GM19372 (cell line): ENCODE measurements around the gene MPL.

Experiments
- ATAC-seq: cut with Tn5 transposase; IDR thresholded peaks from one replicate; pipeline ENCODE4 v1.9.1; 2021; ENCODE audit warnings: mild to moderate bottlenecking, low read depth, moderate library complexity; ENCODE audit not compliant: unreplicated experiment

Gene MPL

GRCh38 chr1:43351421-43352350 is 14.1 kb downstream of the MPL start:
- ATAC-seq: no peak

- no peak for ATAC-seq
Observed at GRCh38 chr1:43352351-43352705, 14.7 kb downstream of the MPL start.

GRCh38 chr1:43352881-43353280 is 15.3 kb downstream of the MPL start:
- no peak for ATAC-seq

GRCh38 chr1:43354471-43354870 is 16.9 kb downstream of the MPL start:
- ATAC-seq: no peak

- no peak for ATAC-seq
Observed at GRCh38 chr1:43354936-43355335, 17.3 kb downstream of the MPL start.

DNA sequence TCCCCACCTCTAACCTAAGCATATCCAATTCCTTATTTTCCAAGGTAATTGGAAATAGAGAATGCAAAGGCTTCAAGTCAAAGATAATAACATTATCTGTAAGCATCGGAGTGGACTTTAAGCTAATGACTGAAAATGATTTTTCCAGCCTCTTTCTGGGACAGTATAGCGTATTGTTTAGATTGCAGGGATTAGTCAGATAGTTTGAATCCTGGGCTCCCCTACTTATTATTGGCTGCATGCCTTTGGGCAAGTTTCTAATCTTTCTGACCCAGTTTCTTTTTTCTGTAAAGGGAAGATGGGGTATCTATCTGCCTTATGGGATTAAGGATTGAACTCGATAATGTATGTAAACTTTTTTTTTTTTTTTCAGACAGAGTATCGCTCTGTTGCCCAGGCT is 19.6 kb downstream of the MPL start:
- ATAC-seq: no peak

GRCh38 chr1:43358121-43358745 is 20.6 kb downstream of the MPL start:
- ATAC-seq: peak; percentile 15

DNA sequence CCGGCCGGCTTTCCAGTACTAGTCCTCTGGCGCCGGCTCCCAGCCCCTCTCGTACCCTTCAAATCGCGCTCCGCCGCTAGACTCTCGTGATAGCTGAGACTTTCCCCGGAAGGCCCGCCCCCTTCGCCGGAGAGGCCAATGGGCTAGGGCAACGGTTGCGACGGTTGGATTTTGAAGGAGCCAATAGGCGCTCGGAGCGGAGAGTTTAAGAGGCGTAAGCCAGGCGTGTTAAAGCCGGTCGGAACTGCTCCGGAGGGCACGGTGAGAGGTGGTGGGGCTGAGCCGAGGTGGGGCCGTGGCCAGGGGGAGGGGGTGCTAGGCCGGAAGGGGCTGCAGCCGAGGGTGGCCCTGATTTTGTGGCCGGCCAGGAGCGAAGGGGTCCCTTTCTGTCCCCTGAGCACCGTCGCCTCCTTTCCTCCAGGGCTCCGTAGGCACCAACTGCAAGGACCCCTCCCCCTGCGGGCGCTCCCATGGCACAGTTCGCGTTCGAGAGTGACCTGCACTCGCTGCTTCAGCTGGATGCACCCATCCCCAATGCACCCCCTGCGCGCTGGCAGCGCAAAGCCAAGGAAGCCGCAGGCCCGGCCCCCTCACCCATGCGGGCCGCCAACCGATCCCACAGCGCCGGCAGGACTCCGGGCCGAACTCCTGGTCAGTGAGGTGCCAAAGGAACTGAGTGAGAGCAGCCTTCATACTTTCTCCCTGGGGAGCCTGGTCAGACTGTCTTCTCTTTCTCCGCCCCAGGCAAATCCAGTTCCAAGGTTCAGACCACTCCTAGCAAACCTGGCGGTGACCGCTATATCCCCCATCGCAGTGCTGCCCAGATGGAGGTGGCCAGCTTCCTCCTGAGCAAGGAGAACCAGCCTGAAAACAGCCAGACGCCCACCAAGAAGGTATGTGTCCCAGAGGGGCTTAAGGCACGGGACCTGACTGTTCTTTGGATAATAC is 21.4 kb downstream of the MPL start, which contains the start of gene CDC20:
Gene CDC20 (plus strand): TSS at position 236 of the 948 bp plus-strand sequence. CDS start 235 bp downstream, at position 471.
- peak; percentile 95 for ATAC-seq

DNA sequence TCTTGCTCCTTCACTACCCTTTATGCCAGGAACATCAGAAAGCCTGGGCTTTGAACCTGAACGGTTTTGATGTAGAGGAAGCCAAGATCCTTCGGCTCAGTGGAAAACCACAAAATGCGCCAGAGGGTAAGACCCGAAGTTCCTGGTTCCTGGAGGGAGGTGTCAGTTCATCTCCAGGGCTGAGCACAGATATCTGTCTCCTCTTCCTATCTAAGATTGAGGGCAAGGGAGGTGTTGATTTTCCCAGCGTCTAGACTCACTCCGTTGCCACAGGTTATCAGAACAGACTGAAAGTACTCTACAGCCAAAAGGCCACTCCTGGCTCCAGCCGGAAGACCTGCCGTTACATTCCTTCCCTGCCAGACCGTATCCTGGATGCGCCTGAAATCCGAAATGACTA is 22.1 kb downstream of the MPL start:
- no peak for ATAC-seq

DNA sequence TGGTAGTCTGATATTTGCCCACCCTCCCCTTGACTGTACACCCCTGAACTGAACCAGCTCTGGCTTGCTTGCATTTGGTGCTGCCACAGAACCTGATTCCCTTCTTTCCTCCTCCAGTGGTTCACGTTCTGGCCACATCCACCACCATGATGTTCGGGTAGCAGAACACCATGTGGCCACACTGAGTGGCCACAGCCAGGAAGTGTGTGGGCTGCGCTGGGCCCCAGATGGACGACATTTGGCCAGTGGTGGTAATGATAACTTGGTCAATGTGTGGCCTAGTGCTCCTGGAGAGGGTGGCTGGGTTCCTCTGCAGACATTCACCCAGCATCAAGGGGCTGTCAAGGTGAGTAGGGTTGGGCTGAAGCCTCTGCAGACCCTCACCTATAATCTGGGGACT is 23.0 kb downstream of the MPL start:
- no peak for ATAC-seq

DNA sequence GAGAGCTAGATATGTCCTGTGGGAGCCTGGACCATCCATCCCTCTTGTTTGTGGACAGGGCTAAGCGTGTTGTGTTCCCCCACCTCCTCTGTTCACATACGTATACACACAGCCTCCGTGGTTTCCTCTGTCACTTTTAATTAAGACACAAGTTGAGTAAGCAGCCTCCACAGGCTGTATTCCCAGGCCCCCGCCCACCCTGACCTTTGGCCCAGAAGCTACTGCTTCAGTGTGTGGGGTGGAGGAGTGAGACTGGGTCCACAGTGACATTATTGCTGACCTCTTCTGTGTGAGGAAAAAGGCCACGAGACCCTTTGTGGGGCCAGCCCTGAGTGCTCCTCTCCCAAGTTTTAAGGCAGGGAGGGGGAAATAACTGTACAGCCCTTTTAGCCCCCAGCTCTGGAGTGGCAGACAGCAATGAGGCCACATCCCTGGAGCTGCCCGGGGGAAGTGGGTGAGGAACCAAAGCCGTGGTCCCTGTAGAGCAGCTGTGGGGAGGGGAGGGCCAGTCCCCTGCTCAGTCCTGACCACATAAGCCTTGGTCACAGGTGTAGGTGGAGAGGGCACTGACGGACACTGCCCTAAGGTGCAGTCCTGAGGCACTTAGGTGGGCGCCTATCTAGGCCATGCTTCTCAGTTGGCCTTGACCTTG is 25.8 kb downstream of the MPL start:
- ATAC-seq: no peak

DNA sequence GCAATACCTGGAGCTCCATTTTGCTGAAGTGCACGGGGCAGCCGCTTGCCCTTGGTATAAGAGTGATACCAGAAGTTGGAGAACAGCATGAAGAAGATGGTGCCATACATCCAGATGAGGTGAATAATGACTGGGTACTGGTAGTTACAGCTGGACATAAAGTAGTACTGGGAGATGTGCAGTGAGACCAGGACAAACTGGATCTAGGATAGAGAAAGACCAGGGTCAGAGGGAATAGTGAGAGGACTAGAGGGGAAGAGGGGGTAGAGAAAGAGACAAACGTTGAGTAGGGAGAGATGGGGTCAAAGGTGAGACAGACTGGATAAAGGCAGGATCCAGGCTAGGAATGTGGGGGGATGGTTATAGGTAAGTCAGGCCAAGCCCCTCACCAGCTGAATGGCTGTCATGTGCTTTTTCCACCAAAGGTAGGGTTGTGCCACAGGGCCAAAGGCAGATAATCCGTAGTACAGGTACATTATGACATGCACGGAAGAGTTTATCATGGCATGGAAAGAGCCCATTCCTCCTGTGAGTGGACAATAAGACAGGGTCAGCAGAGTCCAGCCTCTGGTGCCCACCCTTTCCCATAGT is 26.4 kb downstream of the MPL start:
- no peak for ATAC-seq

- no peak for ATAC-seq
Observed at GRCh38 chr1:43365678-43366077, 28.1 kb downstream of the MPL start.

DNA sequence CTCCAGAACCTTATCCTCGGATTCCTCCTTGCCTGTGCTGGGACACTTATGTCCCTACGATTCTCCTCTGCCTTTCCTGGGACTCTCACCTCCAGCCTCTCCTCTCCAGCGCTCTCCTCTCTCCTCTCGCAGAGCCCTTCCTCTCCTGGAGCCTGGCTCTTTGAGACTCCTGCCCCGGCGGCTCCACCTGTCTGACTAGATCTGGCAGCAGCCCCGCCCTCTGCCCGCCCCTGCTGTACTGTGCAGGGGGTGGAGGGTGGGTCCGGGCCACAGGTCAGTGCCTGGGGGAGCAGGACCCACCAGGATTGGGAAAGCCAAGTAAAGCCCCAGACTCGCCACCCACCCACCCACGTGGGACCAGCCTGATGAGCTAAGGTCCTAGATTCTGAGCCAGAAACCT is 28.6 kb downstream of the MPL start:
- no peak for ATAC-seq

- no peak for ATAC-seq
Observed at GRCh38 chr1:43366601-43367025, 29.0 kb downstream of the MPL start.

- peak; percentile 51 for ATAC-seq
Observed at GRCh38 chr1:43367026-43367903, 29.6 kb downstream of the MPL start.

GRCh38 chr1:43367904-43368645 is 30.5 kb downstream of the MPL start, which contains the start of gene ELOVL1:
Gene ELOVL1 (minus strand): TSS chr1:43368011. CDS start chr1:43365609, 2,402 bp downstream.
- peak; percentile 76 for ATAC-seq

GRCh38 chr1:43368646-43369020 is 31.0 kb downstream of the MPL start:
- ATAC-seq: no peak
